HG03442 (cell line): ENCODE results near the gene TMEM178B.
"Not testable (repeated sequence)": the region's sequence is repeated elsewhere in the genome, so short reads cannot be mapped to it uniquely, and the experiment has no call there.

ENCODE experiments used
- ATAC-seq: cut with Tn5 transposase; IDR thresholded peaks from one replicate; pipeline ENCODE4 v1.9.1; 2021; ENCODE audit warnings: mild to moderate bottlenecking, moderate library complexity; ENCODE audit not compliant: unreplicated experiment

TMEM178B gene

GRCh38 chr7:141133646-141134045, 59.8 kb downstream of the TMEM178B start:
- ATAC-seq, result no peak

DNA sequence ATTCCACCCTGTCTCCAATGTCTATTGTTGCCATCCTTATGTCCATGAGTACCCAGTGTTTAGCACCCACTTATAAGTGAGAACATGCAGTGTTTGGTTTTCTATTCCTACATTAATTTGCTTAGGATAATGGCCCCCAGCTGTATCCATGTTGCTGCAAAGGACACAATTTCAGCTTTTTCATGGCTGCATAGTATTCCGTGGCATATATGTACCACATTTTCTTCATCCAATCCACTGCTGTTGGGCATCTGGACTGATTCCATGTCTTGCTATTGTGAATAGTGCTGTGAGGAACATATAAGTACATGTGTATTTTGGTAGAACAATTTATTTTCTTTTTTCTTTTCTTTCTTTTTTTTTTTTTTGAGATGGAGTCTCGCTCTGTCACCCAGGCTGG, 68.2 kb downstream of the TMEM178B start:
- no peak for ATAC-seq

DNA sequence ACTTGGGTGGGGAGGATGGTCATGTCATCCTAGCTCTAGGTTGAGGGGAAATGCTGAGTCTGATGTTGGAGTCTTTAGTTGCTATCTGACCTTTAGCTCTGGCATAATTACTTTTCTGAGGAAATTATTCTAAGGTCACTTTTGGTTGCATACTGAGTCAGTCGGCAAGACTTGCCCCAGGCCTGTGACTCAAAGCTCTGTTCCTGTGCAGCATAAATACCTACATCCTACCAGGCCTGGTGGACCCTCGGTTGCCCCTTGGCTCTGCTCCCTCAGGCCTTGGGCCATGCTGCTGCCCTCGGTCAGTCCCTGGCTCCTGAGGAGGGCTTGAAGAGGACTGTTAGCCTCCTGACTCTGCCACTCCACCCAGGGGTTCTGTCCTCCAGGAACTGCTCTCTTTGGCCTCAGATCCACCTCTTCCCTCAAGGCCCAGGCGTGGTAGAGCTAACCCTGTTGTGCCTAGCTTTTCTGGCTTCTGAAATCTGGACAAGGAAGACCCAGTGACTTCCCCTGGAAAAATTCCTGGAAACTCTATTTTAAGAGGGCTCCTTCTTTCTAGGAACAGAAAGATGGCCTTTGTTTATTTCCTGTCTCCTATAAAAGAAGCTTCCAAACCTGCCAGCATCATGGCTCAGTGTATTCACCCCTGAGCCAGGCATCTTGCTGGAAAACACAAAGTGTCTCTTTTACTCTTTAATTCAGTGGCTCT, 71.2 kb downstream of the TMEM178B start:
- no peak for ATAC-seq

DNA sequence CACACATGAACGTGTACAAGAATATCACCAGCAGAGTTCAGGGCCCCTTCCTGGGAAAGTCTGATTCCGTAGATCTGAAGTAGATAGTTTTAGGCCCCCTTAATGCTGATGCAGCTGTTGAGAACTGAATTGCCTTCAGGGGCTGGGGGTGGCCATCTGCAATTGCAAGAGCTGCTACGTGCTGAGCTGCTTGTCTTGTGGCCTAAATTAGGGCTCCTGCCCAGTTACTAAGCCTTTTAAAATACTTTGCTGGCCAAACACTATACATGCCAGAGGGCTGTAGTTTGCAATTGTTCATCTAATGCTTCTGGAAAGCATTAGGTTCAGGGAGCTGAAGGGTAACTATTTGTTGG, 71.7 kb downstream of the TMEM178B start:
- no peak for ATAC-seq

- ATAC-seq, result no peak
Observed at GRCh38 chr7:141147482-141147881, 73.6 kb downstream of the TMEM178B start.

- no peak for ATAC-seq
Observed at GRCh38 chr7:141150465-141150864, 76.6 kb downstream of the TMEM178B start.

DNA sequence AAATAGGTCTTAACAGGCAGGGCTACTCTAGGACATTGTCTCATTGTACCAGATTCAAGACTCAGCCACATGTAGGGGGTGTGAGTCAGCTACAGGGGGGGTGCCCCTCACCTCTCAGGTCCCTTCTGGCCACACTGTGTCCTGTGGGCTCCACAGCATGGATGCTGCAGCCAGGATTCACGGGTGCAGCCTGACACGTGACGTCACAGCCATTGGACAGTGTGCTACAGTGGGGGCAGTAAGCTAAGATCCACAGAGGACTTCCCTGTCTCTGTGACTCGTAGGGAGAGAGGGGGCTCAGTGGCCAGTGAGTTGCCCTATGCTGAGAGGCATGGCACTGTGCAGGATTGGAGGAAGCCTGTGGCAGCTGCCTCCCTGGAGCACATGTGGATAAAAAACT, 77.9 kb downstream of the TMEM178B start:
- no peak for ATAC-seq

DNA sequence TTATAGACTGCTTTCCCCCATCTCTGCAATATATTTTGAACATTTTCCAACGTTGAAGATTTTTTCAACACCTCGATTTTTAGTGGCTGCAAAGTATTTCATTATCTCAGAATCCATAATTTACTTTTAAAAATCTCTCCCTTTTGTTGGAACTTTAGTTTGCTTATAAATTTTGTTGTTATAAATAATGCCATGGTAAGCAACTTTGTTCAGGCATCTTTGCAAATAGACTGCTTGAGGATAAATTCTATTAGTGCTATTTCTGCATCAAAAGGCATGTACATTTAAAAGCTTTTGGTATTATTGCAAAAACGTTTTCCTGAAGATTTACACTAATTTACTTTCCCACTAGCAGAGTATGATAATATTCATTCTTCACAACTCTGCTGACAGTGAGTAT, 79.4 kb downstream of the TMEM178B start:
- no peak for ATAC-seq

- no peak for ATAC-seq
Observed at GRCh38 chr7:141154131-141154732, 80.4 kb downstream of the TMEM178B start.

- no peak for ATAC-seq
Observed at GRCh38 chr7:141156407-141156806, 82.5 kb downstream of the TMEM178B start.

- ATAC-seq, result no peak
Observed at GRCh38 chr7:141157138-141157765, 83.4 kb downstream of the TMEM178B start.

DNA sequence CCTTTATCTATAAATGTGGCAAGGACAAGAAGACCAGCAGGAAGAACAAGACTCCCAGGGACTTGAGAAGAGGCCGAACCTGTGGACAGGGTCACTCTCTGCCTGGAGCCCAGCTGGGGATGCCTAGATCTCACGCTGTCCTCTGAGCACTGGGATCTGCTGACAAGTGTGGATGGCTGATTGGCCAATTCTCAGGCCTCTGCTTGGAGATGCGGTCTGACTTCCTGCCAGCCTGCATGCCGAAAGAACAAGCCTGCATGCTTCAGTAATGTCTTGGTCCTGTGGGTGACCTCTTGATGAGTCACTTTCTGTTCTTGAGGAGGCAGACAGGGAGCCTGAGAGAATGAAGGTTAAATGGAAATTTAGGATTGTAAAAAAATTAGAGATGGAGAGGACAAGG, 84.7 kb downstream of the TMEM178B start:
- ATAC-seq, result peak; percentile 71

DNA sequence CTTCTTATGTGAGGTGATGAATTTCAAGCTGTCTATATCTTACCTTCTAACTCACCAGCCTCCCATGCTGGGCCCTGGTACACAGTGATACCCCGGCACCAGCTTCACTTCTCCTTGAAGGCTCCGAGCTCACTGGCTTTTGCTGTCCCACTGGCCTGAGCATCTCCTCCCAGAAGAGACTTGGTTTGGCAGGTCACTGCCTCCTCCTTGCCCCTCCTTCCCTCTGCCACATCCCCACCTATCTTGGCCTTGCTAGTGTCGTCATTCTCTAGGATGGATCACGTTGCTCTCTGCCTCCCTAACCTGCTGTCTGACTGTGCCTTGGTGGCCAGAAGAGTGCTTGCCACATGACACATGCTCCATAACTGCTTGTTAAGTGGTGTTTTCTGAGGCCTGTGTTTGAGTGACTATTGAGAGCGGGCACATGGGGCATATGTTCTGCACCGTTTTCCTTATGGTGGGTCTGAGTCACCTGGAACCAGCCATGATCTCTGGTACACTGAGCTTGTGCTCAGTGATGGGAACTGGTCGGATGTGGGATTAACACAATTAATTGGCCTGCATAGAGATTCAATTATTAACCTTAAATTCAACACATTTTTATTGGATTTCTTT, 86.5 kb downstream of the TMEM178B start:
- no peak for ATAC-seq

- no peak for ATAC-seq
Observed at GRCh38 chr7:141161550-141162535, 88.0 kb downstream of the TMEM178B start.

- no peak for ATAC-seq
Observed at GRCh38 chr7:141165521-141165920, 91.7 kb downstream of the TMEM178B start.

DNA sequence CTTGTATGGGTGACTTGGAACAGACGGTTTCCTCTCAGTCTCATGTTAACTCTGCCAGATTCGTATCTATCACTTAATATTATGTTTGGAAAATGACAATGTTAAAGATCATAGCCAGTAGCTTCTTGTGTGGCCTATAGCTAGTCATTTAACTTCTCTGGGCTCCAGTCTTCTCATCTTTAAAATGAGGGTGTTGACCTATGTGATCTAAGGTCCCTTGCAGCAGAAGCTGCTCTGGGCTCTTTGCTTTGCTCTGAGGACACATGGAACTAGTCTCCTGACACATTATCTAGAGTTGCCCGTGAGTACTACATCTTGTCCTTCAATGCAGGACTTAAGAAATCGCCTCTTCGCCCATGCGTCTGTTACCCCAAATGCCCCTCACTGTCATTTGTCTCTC, 93.1 kb downstream of the TMEM178B start:
- ATAC-seq, result no peak

GRCh38 chr7:141167381-141167964, 93.6 kb downstream of the TMEM178B start:
- no peak for ATAC-seq

- not testable (repeated sequence) for ATAC-seq
Observed at GRCh38 chr7:141169157-141169556, 95.3 kb downstream of the TMEM178B start.

DNA sequence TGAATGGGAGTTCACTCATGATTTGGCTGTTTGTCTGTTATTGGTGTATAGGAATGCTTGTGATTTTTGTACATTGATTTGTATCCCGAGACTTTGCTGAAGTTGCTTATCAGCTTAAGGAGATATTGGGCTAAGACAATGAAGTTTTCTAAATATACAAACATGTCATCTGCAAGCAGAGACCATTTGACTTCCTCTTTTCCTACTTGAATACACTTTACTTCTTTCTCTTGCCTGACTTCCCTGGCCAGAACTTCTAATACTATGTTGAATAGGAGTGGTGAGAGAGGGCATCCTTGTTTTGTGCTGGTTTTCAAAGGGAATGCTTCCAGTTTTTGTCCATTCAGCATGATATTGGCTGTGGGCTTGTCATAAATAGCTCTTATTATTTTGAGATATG, 101.9 kb downstream of the TMEM178B start:
- not testable (repeated sequence) for ATAC-seq

- not testable (repeated sequence) for ATAC-seq
Observed at GRCh38 chr7:141177120-141177519, 103.3 kb downstream of the TMEM178B start.
